HCT116 (cell line): ENCODE measurements around the gene TSPAN16. TPM values are rescaled to one million over a fixed set of nuclear protein-coding genes. Genes with fewer than 3 reads are reported as not detected.

Experiments
- ATAC-seq: fragments of 200-7000 bp; cut with Tn5 transposase; 2 replicates; pipeline ENCODE4 v1.9.1; 2020; ENCODE audit warnings: mild to moderate bottlenecking, moderate library complexity
- Bru-seq: library from RNA; stranded (reverse); fragments of 400-500 nt; gene quantifications from one replicate; lab custom pipeline; 2021; lab: Mats Ljungman, UMichigan
- BruChase-seq, 2 experiments: library from RNA; stranded (reverse); fragments of 400-500 nt; gene quantifications; one replicate each; lab custom pipeline; 2021; lab: Mats Ljungman, UMichigan
- BruUV-seq: library from RNA; stranded (reverse); fragments of 400-500 nt; replicated peaks from 2 replicates; lab custom pipeline; 2021; lab: Mats Ljungman, UMichigan
- CTCF ChIA-PET: fragments of 300-600 bp; sonication (Branson Sonifier 250); formaldehyde crosslinking; loops from one replicate; lab custom pipeline; 2021; ENCODE audit warnings: antibody characterized with exemption; lab: Charles Lee
- POLR2A ChIA-PET: fragments of 300-600, 350-600 bp; sonication (Branson Sonifier 250); formaldehyde crosslinking; loops from one replicate; lab custom pipeline; 2021; ENCODE audit warnings: antibody characterized with exemption; lab: Charles Lee
- RAD21 ChIA-PET, 2 experiments: fragments of 300-600 bp; sonication (Branson Sonifier 250); formaldehyde crosslinking; loops; one replicate each; lab custom pipeline; 2023; ENCODE audit warnings: low total read pairs in 2 of 2; ENCODE audit not compliant: uncharacterized antibody in 2 of 2, unreplicated experiment in 2 of 2, low non-redundant PET in 1 of 2; lab: Charles Lee
- DNase-seq: peaks from one replicate; pipeline ENCODE4 v3.0.0-alpha.2; 2010; ENCODE audit warnings: low read depth, low spot score
- H2AFZ ChIP-seq: fragments of 200-600 bp; shearing (Covaris generic), sonication (generic); 2 replicates; pipeline ENCODE4 v1.6.1; 2017; ENCODE audit warnings: low read depth, mixed run types, mixed read lengths, antibody characterized with exemption, low read length; ENCODE audit not compliant: poor library complexity, severe bottlenecking
- H3K27ac ChIP-seq: 2 replicates; pipeline ENCODE4 v1.5.1; 2012; ENCODE audit warnings: low read depth, low read length
- H3K27me3 ChIP-seq: fragments of 200-600 bp; sonication (generic); 2 replicates; pipeline ENCODE4 v1.6.1; 2016; ENCODE audit warnings: mixed run types, low read length, mixed read lengths; ENCODE audit not compliant: insufficient read depth
- H3K36me3 ChIP-seq, 2 experiments: fragments of 200-500 bp in 1 of 2; fragments of 200-600 bp in 1 of 2; sonication (Bioruptor generic) in 1 of 2; sonication (generic) in 1 of 2; 2 replicates each; pipeline versions ENCODE4 v1.5.1 to v1.6.1; 2014 to 2016; ENCODE audit warnings: low read length in 2 of 2, inconsistent platforms in 1 of 2, mixed read lengths in 1 of 2, mixed run types in 1 of 2; ENCODE audit not compliant: insufficient read depth in 2 of 2, control insufficient read depth in 1 of 2
- H3K4me1 ChIP-seq, 2 experiments: fragments of 200-600 bp in 1 of 2; sonication (generic) in 1 of 2; 2 replicates each; pipeline versions ENCODE4 v1.5.1 to v1.6.1; 2012 to 2017; ENCODE audit warnings: low read length in 2 of 2, inconsistent platforms in 1 of 2, mild to moderate bottlenecking in 1 of 2, mixed read lengths in 1 of 2, mixed run types in 1 of 2, moderate library complexity in 1 of 2; ENCODE audit not compliant: insufficient read depth in 2 of 2, control insufficient read depth in 1 of 2
- H3K4me2 ChIP-seq: fragments of 200-600 bp; sonication (generic); 2 replicates; pipeline ENCODE4 v1.6.1; 2017; ENCODE audit warnings: mixed run types, low read length, mixed read lengths
- H3K4me3 ChIP-seq, 2 experiments: fragments of 200-600 bp in 1 of 2; sonication (generic) in 1 of 2; replicated peaks in 1 of 2; 2 replicates each; pipeline ENCODE4 v1.5.1; 2011 to 2016; ENCODE audit warnings: low read length in 2 of 2, control low read depth in 1 of 2, low read depth in 1 of 2, mild to moderate bottlenecking in 1 of 2, mixed read lengths in 1 of 2, mixed run types in 1 of 2
- H3K79me2 ChIP-seq: fragments of 200-600 bp; sonication (generic); 2 replicates; pipeline ENCODE4 v1.6.1; 2017; ENCODE audit warnings: mild to moderate bottlenecking, mixed run types, low read length, moderate library complexity, mixed read lengths; ENCODE audit not compliant: insufficient read depth
- H3K9ac ChIP-seq: fragments of 200-600 bp; sonication (generic); 2 replicates; pipeline ENCODE4 v1.6.1; 2016; ENCODE audit warnings: low read length, mixed read lengths
- H3K9me2 ChIP-seq: fragments of 200-600 bp; sonication (generic), shearing (Covaris generic); 2 replicates; pipeline ENCODE4 v1.6.1; 2017; ENCODE audit warnings: mixed run types, mild to moderate bottlenecking, moderate library complexity; ENCODE audit not compliant: insufficient read depth
- H3K9me3 ChIP-seq, 2 experiments: fragments of 200-500 bp in 1 of 2; fragments of 200-600 bp in 1 of 2; sonication (Bioruptor generic) in 1 of 2; sonication (generic) in 1 of 2; 2 replicates each; pipeline ENCODE4 v1.6.1; 2014 to 2017; ENCODE audit warnings: low read length in 2 of 2, mixed read lengths in 2 of 2, inconsistent platforms in 1 of 2, low read depth in 1 of 2, mild to moderate bottlenecking in 1 of 2, mixed run types in 1 of 2, moderate library complexity in 1 of 2; ENCODE audit not compliant: control insufficient read depth in 1 of 2, insufficient read depth in 1 of 2
- H4K20me1 ChIP-seq: fragments of 200-600 bp; sonication (generic), shearing (Covaris generic); 2 replicates; pipeline ENCODE4 v1.6.1; 2017; ENCODE audit warnings: mixed run types, mild to moderate bottlenecking, moderate library complexity; ENCODE audit not compliant: insufficient read depth
- ATF3 ChIP-seq: IDR thresholded peaks from 2 replicates; pipeline ENCODE4 v1.6.1; 2012
- CTCF ChIP-seq, 3 experiments: fragments of 200-600 bp in 1 of 3; sonication (generic) in 1 of 3; IDR thresholded peaks in 2 of 3; conservative IDR thresholded peaks in 1 of 3; 2 replicates each; pipeline ENCODE4 v1.5.1; 2012 to 2017; ENCODE audit warnings: low read depth in 2 of 3, low read length in 2 of 3, antibody characterized with exemption in 1 of 3, borderline replicate concordance in 1 of 3, control low read depth in 1 of 3, mild to moderate bottlenecking in 1 of 3, mixed read lengths in 1 of 3, mixed run types in 1 of 3, moderate library complexity in 1 of 3; ENCODE audit not compliant: insufficient read depth in 1 of 3
- EGR1 ChIP-seq: IDR thresholded peaks from 2 replicates; pipeline ENCODE4 v1.6.1; 2012; ENCODE audit warnings: low read depth
- ELF1 ChIP-seq: IDR thresholded peaks from 2 replicates; pipeline ENCODE4 v1.6.1; 2012; ENCODE audit warnings: low read depth, borderline replicate concordance
- EZH2 ChIP-seq: fragments of 200-600 bp; sonication (generic); IDR thresholded peaks from 2 replicates; pipeline ENCODE4 v1.6.1; 2017; ENCODE audit warnings: antibody characterized with exemption, mixed run types
- EZH2phosphoT487 ChIP-seq: fragments of 200-600 bp; IDR thresholded peaks from 2 replicates; pipeline ENCODE4 v1.6.1; 2018; ENCODE audit warnings: antibody characterized with exemption, borderline replicate concordance
- JUND ChIP-seq: IDR thresholded peaks from 2 replicates; pipeline ENCODE4 v1.6.1; 2012
- POLR2AphosphoS5 ChIP-seq: IDR thresholded peaks from 2 replicates; pipeline ENCODE4 v1.6.1; 2011; ENCODE audit warnings: mild to moderate bottlenecking, low read depth, low read length, moderate library complexity
- RAD21 ChIP-seq: IDR thresholded peaks from 2 replicates; pipeline ENCODE4 v1.6.1; 2012; ENCODE audit warnings: low read depth, mild to moderate bottlenecking
- REST ChIP-seq: IDR thresholded peaks from 2 replicates; pipeline ENCODE4 v1.6.1; 2012; ENCODE audit warnings: low read depth
- SRF ChIP-seq: IDR thresholded peaks from 2 replicates; pipeline ENCODE4 v1.6.1; 2012; ENCODE audit warnings: low read depth
- YY1 ChIP-seq: IDR thresholded peaks from 2 replicates; pipeline ENCODE4 v1.6.1; 2011; ENCODE audit warnings: low read length, low read depth, moderate library complexity, mild to moderate bottlenecking; ENCODE audit not compliant: insufficient replicate concordance; ENCODE audit errors: extremely low read depth
- intact Hi-C: fragments of 100-400 bp; cut with micrococcal nuclease; formaldehyde crosslinking; loops from 2 replicates; pipeline ENCODE4 v1.10.0; 2022
- long read RNA-seq: library from polyadenylated mRNA; unstranded; transcript quantifications from one replicate; pipeline ENCODE4 v2.0.0, GENCODE V29; 2021; ENCODE audit not compliant: unreplicated experiment
- polyA plus RNA-seq: library from polyadenylated mRNA; unstranded; fragments of >200 nt; gene quantifications from 2 replicates; pipeline ENCODE4 v1.2.1, GENCODE V29; 2012; ENCODE audit warnings: missing spikeins
- total RNA-seq: library from RNA; stranded (reverse); gene quantifications from one replicate; pipeline ENCODE4 v1.2.1, GENCODE V29; 2021; ENCODE audit not compliant: unreplicated experiment

TSPAN16 gene
- total RNA-seq = not detected
- not detected in 2 replicates for polyA plus RNA-seq
- not detected for Bru-seq, nascent RNA
- not detected for BruChase-seq, experiment 1, labeled RNA remaining after a 6-hour chase
- BruChase-seq, experiment 2, labeled RNA remaining after a 2-hour chase = not detected
- long read RNA-seq, partial matches to known transcripts = 0 of 1 reads
- long read RNA-seq, other reads (novel, unspliced or antisense) = 1 of 1 reads

GRCh38 chr19:11295665-11296245 lies at the start of gene TSPAN16:
TSPAN16 (plus strand) TSS chr19:11296160; CDS start chr19:11296298, 138 bp downstream.
- H3K4me3 ChIP-seq = no peak within 1 kb of the TSS
- H3K4me1 ChIP-seq = peaks cover 18 to 30% of the 10 kb centered on the region in 2 experiments
- no peak for DNase-seq
- ChIA-PET CTCF (interaction anchor here (1.0 to 2.6 kb wide), 2 partner anchors 9 to 86 kb away, joined by 3 to 10 read pairs; no protein-coding TSS in a partner anchor), RAD21 (no interaction called here), POLR2A (interaction anchor here (1.6 kb wide), 1 partner anchor 86 kb away, joined by 3 read pairs; no protein-coding TSS in a partner anchor)
- H3K9me2 ChIP-seq = no peaks in the 10 kb centered on the region
- no peak for ATAC-seq
- H3K27ac ChIP-seq = no peak within 1 kb of the TSS
- TF ChIP-seq CTCF (IDR thresholded peaks at IDR 0.05 in 2 of 3, conservative IDR thresholded peaks at IDR 0.05 in 1 of 3; ENCODE audit: borderline replicate concordance in 1 of 3, insufficient read depth in 1 of 3, low read depth in 2 of 3, low read length in 2 of 3) (peak; percentile 11 to 33 (median 20); a peak in 3 of 6 replicates), ELF1 (no peak), RAD21 (peak; percentile 46)
- intact Hi-C loops = loop anchor here (2.0 kb wide), 1 partner anchor 187 kb away; no protein-coding TSS in a partner anchor
- no peak within 1 kb of the TSS for H3K9ac ChIP-seq
- H3K36me3 ChIP-seq = no peaks in the 10 kb centered on the region
- H4K20me1 ChIP-seq = no peaks in the 10 kb centered on the region
- H3K9me3 ChIP-seq = no peaks in the 10 kb centered on the region
- H3K27me3 ChIP-seq = no peaks in the 10 kb centered on the region
- peak within 1 kb of the TSS; percentile 23 for H2AFZ ChIP-seq
- H3K4me2 ChIP-seq = peak within 1 kb of the TSS; percentile 6; the same call in 1 of the 2 replicates
- no peaks in the 10 kb centered on the region for H3K79me2 ChIP-seq
- no TSS peak for BruUV-seq

- RAD21 ChIA-PET = no interaction called here
- no TSS peak for BruUV-seq
- TF ChIP-seq REST (no peak), EZH2 (no peak), EGR1 (no peak), POLR2AphosphoS5 (no peak), EZH2phosphoT487 (no peak), SRF (no peak), JUND (no peak), ATF3 (no peak), YY1 (no peak)
Measured at GRCh38 chr19:11246941-11247340, 49.0 kb upstream of the TSPAN16 start.

More at GRCh38 chr19:11246941-11247340, 49.0 kb upstream of the TSPAN16 start:
- no peak overlapping the region for H3K4me3 ChIP-seq
- CTCF ChIA-PET = no interaction called here
- intact Hi-C loops = no loop called here
- H3K27ac ChIP-seq = no peak overlapping the region
- no peaks in the 10 kb centered on the region for H4K20me1 ChIP-seq
- H3K27me3 ChIP-seq = no peaks in the 10 kb centered on the region
- peaks cover 4 to 5% of the 10 kb centered on the region in 2 experiments; a peak in 3 of 4 replicates for H3K4me1 ChIP-seq
- H3K9ac ChIP-seq = no peak overlapping the region
- H3K36me3 ChIP-seq = peaks cover 7 to 8% of the 10 kb centered on the region in 2 experiments; a peak in 3 of 4 replicates
- DNase-seq (no peak), ATAC-seq (no peak)
- no peak overlapping the region for H2AFZ ChIP-seq
- no peak overlapping the region for H3K4me2 ChIP-seq
- no peaks in the 10 kb centered on the region for H3K79me2 ChIP-seq
- no peaks in the 10 kb centered on the region for H3K9me3 ChIP-seq
- H3K9me2 ChIP-seq = no peaks in the 10 kb centered on the region
- POLR2A ChIA-PET = no interaction called here
